D721Med (cell line): Measurements from ENCODE around the gene TAS2R60.
A peak's percentile ranks its signal among the peaks of the same experiment; 100 is the strongest.
"Not testable (repeated sequence)": the region's sequence is repeated elsewhere in the genome, so short reads cannot be mapped to it uniquely, and the experiment has no call there.

ENCODE experiments used
- DNase-seq: peaks from one replicate; pipeline ENCODE4 v3.0.0; 2011; ENCODE audit warnings: low spot score; ENCODE audit not compliant: insufficient read length
- FAIRE-seq: peaks from 2 replicates; lab custom pipeline; 2011; peaks lifted over from hg19 to GRCh38; lab: Jason Lieb, UNC
- CTCF ChIP-seq: IDR thresholded peaks from 2 replicates; pipeline ENCODE4 v1.5.1; 2012; ENCODE audit warnings: mild to moderate bottlenecking, control low read depth; ENCODE audit not compliant: insufficient read depth; ENCODE audit errors: missing control alignments

Gene TAS2R60

GRCh38 chr7:143413123-143413522, 30.1 kb upstream of the TAS2R60 start:
- TF ChIP-seq CTCF = no peak
- FAIRE-seq (no peak), DNase-seq (no peak)

GRCh38 chr7:143415209-143415608, 28.0 kb upstream of the TAS2R60 start:
- FAIRE-seq, DNase-seq: not testable (repeated sequence)

DNA sequence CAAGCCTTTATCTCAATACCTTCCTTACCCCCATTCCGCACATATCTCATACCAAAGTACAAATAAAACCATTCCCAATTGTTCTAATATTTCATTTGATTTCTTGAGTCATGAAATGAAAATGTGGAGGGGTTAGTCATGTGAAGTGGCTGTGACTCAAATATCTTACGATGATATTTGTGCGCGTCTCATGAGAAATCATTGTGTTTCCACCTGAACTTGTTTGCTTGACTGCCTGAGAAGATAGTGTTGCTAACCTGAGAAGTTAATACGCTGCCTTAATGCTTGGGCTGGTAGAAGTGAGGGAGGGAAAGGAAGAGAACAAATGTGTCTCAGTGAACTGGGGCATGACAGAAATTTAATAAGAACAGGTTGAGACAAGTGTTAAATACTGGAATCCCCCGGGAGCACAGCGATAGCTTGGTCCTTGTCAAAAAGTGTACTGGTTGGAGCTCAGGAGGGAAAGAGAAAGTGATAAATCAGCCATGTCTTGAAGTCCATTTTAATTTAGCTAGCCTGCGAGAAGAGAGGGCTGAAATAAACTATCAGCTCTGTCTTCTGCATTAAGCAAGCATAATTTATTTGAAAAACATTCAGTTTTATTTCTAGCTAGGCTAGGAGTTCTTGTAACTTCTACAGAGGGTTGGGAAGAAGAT, 27.4 kb upstream of the TAS2R60 start:
- FAIRE-seq (no peak), DNase-seq (no peak)
- no peak for TF ChIP-seq CTCF

DNA sequence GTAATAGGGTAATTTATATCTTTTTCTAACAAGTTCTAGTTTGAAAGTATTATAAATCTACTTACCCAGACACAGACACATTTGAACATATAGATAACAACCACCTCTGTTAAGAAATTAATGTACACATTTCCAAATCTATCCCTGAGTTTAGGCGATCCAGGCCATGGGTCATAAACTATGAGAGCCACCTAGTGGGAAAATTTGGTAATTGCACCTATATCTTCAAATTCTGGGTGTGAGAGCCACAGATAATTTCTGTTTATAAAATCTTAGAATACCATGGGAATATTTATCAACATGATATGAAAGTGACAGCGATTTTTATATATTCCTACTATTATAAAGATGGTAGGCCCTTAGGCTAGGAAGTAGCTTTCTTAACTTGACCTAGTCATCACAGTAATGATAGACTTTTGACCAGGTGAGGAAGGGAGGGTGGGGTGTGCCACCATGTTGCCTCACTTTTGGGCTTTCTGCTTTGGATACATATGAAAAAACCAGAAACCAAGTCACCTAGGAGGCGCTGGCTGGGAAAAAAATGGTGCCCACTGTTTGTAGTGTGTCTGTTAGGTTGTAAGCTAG, 26.6 kb upstream of the TAS2R60 start:
- no peak for FAIRE-seq
- TF ChIP-seq CTCF = peak; percentile 63
- no peak for DNase-seq

DNA sequence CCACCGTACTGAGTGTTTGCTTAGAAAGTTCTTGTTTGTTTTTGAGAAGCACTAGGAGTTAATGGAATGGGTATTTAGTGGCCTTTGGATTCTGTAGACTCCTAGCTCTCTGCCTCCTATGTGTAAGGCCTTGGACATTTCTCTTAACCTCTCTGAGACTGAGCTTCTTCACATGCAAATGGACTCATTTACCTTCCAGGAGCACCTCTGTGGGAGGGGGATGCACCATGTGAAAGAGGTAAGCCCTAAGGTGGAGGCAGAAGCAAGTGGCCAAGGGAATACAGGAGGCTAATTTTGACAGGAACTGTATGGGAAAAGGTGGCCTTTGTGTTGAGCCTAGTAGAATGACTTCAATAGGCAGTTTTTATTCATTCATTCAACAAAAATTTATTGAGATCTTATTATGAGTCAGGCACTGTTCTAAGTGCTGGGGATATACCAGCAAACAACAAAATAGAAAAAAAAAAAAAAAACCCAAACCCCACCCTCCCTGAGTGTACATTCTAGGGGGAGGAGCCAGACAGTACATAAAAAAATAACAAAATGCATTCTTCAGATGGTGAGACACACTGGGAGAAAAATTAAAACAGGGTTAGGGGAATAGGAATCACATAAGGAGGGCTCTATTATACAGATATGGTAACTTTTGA, 25.4 kb upstream of the TAS2R60 start:
- no peak for FAIRE-seq
- TF ChIP-seq CTCF = no peak

DNA sequence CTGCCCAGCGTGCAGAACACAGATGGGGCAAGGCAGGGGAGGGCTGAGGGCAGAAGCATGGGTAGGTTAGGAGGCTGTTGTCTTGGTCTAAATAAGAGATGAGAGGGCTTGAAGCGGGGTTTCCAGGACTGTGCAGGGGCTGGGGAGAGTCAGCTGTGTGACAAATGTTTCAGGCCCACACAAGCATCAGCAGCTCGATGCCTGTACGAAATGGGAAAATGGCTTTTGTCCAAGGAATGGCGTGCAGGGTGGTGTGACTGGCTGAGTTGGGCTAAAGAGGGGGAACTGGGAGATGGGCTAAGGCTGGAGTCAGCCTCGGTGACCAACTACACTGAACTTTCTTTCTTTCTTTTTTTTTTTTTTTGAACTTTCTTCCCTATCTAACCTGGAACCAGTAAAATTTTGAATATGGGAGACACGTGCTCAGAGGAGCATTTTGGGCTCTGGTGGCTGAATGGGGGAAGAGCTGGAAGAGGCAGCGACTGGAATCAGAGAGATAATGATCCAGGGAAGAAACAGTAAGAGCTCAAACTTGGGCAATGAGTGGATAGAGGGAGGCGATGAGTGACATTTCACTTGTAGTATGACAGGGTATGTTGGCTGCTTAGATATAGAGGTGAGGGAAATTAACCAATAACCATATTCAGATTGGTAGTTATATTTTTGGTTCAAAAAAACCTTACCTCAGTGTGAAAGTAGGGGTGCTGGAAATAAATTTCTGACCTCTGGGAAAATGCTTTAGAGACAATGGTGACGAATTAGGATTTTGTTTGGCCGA, 24.4 kb upstream of the TAS2R60 start:
- no peak for TF ChIP-seq CTCF
- no peak for DNase-seq
- FAIRE-seq = no peak

More for the DNA sequence above, 25.4 kb upstream of the TAS2R60 start:
- no peak for DNase-seq

- TF ChIP-seq CTCF = no peak
- DNase-seq (no peak), FAIRE-seq (no peak)
Observed at GRCh38 chr7:143419880-143420279, 23.4 kb upstream of the TAS2R60 start.

GRCh38 chr7:143420624-143421023, 22.6 kb upstream of the TAS2R60 start:
- DNase-seq, FAIRE-seq: not testable (repeated sequence)
